Measurements from ENCODE around the gene FANCG. TPM values are rescaled to one million over a fixed set of nuclear protein-coding genes. Genes with fewer than 3 reads are reported as not detected.

Gene FANCG
- total and polyA plus RNA-seq, 2 donors (not counting 1 experiment from before 2014, with no cell fraction given) = 26.5 to 40.1 TPM

GRCh38 chr9:35085078-35085477 lies 5.3 kb upstream of the FANCG start:
- TF ChIP-seq, protein P1, sequence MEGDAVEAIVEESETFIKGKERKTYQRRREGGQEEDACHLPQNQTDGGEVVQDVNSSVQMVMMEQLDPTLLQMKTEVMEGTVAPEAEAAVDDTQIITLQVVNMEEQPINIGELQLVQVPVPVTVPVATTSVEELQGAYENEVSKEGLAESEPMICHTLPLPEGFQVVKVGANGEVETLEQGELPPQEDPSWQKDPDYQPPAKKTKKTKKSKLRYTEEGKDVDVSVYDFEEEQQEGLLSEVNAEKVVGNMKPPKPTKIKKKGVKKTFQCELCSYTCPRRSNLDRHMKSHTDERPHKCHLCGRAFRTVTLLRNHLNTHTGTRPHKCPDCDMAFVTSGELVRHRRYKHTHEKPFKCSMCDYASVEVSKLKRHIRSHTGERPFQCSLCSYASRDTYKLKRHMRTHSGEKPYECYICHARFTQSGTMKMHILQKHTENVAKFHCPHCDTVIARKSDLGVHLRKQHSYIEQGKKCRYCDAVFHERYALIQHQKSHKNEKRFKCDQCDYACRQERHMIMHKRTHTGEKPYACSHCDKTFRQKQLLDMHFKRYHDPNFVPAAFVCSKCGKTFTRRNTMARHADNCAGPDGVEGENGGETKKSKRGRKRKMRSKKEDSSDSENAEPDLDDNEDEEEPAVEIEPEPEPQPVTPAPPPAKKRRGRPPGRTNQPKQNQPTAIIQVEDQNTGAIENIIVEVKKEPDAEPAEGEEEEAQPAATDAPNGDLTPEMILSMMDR (IDR thresholded peaks at IDR 0.05) = no peak
- TF ChIP-seq EZH2 (IDR thresholded peaks at IDR 0.05; ENCODE audit: borderline replicate concordance, insufficient read depth, low read depth, low read length, poor library complexity, severe bottlenecking) = no peak
- H3K9me3 Mint-ChIP-seq (ENCODE audit: insufficient read depth) = no peaks in the 10 kb centered on the region
- CTCF ChIA-PET = no interaction called here
- H3K27me3 ChIP-seq (replicated peaks in 1 of 4; ENCODE audit: control extremely low read depth in 1 of 4, control insufficient read depth in 3 of 4, insufficient read depth in 4 of 4, low read length in 3 of 4) = no peaks in the 10 kb centered on the region
- H3K4me2 ChIP-seq (replicated peaks; ENCODE audit: low read depth, low read length, poor library complexity, severe bottlenecking) = no peak overlapping the region
- no peaks in the 10 kb centered on the region for H4K20me1 ChIP-seq (ENCODE audit: control insufficient read depth, insufficient read depth, low read length, poor library complexity, severe bottlenecking)
- peaks cover 9 to 34% of the 10 kb centered on the region in 2 experiments for H3K36me3 ChIP-seq (replicated peaks in 1 of 2; ENCODE audit: control extremely low read depth in 1 of 2, control insufficient read depth in 1 of 2, extremely low read depth in 1 of 2, insufficient read depth in 2 of 2, low read length in 1 of 2)
- H3K4me3 Mint-ChIP-seq = no peak overlapping the region
- no peaks in the 10 kb centered on the region for H3K9me3 ChIP-seq (ENCODE audit: control extremely low read depth in 1 of 3, control insufficient read depth in 2 of 3, insufficient read depth in 1 of 3, low read length in 2 of 3)
- ATAC-seq (ENCODE audit: low read depth) = no peak
- peaks cover 3 to 4% of the 10 kb centered on the region in 2 donors for H3K4me1 ChIP-seq (ENCODE audit: control insufficient read depth in 2 of 2, insufficient read depth in 2 of 2, low read length in 2 of 2)
- intact Hi-C loops (cut with micrococcal nuclease) = no loop called here
- H3K4me1 Mint-ChIP-seq = peaks cover 2% of the 10 kb centered on the region
- H3K4me3 ChIP-seq (ENCODE audit: control extremely low read depth in 1 of 5, extremely low read depth in 1 of 5, insufficient read depth in 1 of 5, low read depth in 2 of 5, low read length in 4 of 5) = no peak overlapping the region
- no peak for DNase-seq
- no CpG with 5 or more reads among the region's 2 CpGs for WGBS (ENCODE audit: insufficient coverage)
- no peak overlapping the region for H2AFZ ChIP-seq (ENCODE audit: insufficient read depth, low read depth, low read length, poor library complexity, severe bottlenecking)
- POLR2A ChIA-PET = no interaction called here
- H3K79me2 ChIP-seq (ENCODE audit: control insufficient read depth, insufficient read depth, low read length) = no peaks in the 10 kb centered on the region
- H3K27me3 Mint-ChIP-seq = no peaks in the 10 kb centered on the region
- H3K9ac ChIP-seq (ENCODE audit: low read length) = no peak overlapping the region
- no peak overlapping the region for H3K27ac ChIP-seq (ENCODE audit: low read length in 2 of 2)
- no peak overlapping the region for H3K27ac Mint-ChIP-seq

- H3K27me3 Mint-ChIP-seq = no peaks in the 10 kb centered on the region
These were observed 709 bp downstream of the FANCG start for GRCh38 chr9:35079041-35079425.

More at GRCh38 chr9:35079041-35079425, 709 bp downstream of the FANCG start:
- Mint-ChIP-seq H3K4me1 (peaks cover 18% of the 10 kb centered on the region), H3K9me3 (ENCODE audit: insufficient read depth) (no peaks in the 10 kb centered on the region), H3K27ac (peak overlapping the region; percentile 59), H3K4me3 (peak overlapping the region; percentile 92)
- DNase-seq (no peak), ATAC-seq (ENCODE audit: low read depth) (no peak)
- H3K9ac ChIP-seq (ENCODE audit: low read length) = peak overlapping the region; percentile 91
- TF ChIP-seq, protein P1 (IDR thresholded peaks at IDR 0.05) = no peak
- TF ChIP-seq EZH2 (IDR thresholded peaks at IDR 0.05; ENCODE audit: borderline replicate concordance, insufficient read depth, low read depth, low read length, poor library complexity, severe bottlenecking) = no peak
- peaks cover 1 to 20% of the 10 kb centered on the region in 2 experiments for H3K36me3 ChIP-seq (replicated peaks in 1 of 2; ENCODE audit: control extremely low read depth in 1 of 2, control insufficient read depth in 1 of 2, extremely low read depth in 1 of 2, insufficient read depth in 2 of 2, low read length in 1 of 2)
- no peaks in the 10 kb centered on the region for H3K27me3 ChIP-seq (replicated peaks in 1 of 4; ENCODE audit: control extremely low read depth in 1 of 4, control insufficient read depth in 3 of 4, insufficient read depth in 4 of 4, low read length in 3 of 4)
- peak overlapping the region; percentile 94 for H2AFZ ChIP-seq (ENCODE audit: insufficient read depth, low read depth, low read length, poor library complexity, severe bottlenecking)
- ChIA-PET POLR2A (interaction anchor here (0.5 to 1.8 kb wide), 5 partner anchors 20 to 579 kb away, joined by 3 to 15 read pairs (median 5); partner anchors contain the start of genes ATOSB, CCDC107, RMRP and STOML2), CTCF (interaction anchor here (0.6 to 2.6 kb wide), 9 partner anchors 7 to 592 kb away, joined by 3 to 26 read pairs (median 4); partner anchors contain the start of genes PIGO and VCP)
- H3K9me3 ChIP-seq (ENCODE audit: control extremely low read depth in 1 of 3, control insufficient read depth in 2 of 3, insufficient read depth in 1 of 3, low read length in 2 of 3) = no peaks in the 10 kb centered on the region
- WGBS (ENCODE audit: insufficient coverage) = 20% methylated on average over 7 of the region's 10 CpGs
- peaks cover 41% of the 10 kb centered on the region for H3K79me2 ChIP-seq (ENCODE audit: control insufficient read depth, insufficient read depth, low read length)
- H3K4me1 ChIP-seq (ENCODE audit: control insufficient read depth in 2 of 2, insufficient read depth in 2 of 2, low read length in 2 of 2) = peaks cover 12 to 16% of the 10 kb centered on the region in 2 donors
- peak overlapping the region; percentile 75 to 93 (median 82) for H3K4me3 ChIP-seq (ENCODE audit: control extremely low read depth in 1 of 5, extremely low read depth in 1 of 5, insufficient read depth in 1 of 5, low read depth in 2 of 5, low read length in 4 of 5)
- intact Hi-C loops (cut with micrococcal nuclease) = loop anchor here (1.0 to 10.0 kb wide), 2 partner anchors 37 to 656 kb away; partner anchors contain the start of genes CREB3 and TLN1
- H3K27ac ChIP-seq (ENCODE audit: low read length in 2 of 2) = peak overlapping the region in 1 of 2 donors; percentile 50
- no peaks in the 10 kb centered on the region for H4K20me1 ChIP-seq (ENCODE audit: control insufficient read depth, insufficient read depth, low read length, poor library complexity, severe bottlenecking)
- H3K4me2 ChIP-seq (replicated peaks; ENCODE audit: low read depth, low read length, poor library complexity, severe bottlenecking) = peak overlapping the region; percentile 89
